Measurements from ENCODE around the gene MAGI2. TPM values are rescaled to one million over a fixed set of nuclear protein-coding genes. Genes with fewer than 3 reads are reported as not detected.

The MAGI2 gene
- total RNA-seq, 1 donor, result 18.8 TPM

DNA sequence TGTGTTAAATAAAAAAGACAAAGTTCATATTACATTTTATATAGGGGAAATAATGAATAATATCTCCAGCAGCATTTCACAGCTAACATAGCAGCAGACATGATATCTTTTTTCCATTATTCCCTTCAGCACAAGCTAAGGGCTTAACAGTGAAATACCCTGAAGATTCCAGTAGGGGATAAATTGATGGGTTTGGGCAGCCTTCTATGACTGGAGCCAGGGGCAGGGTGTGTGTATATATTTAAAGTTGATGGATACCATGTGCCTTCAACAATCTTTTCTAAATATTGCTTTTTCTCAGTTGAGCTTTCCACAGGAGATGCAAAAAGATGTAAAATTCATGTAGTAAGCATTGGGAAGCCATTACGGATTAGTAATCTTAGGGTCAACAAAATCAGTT, 151.2 kb downstream of the MAGI2 start:
- Histone ChIP-seq H3K4me3 (ENCODE audit: insufficient read depth, low read length) (no peak overlapping the region), H3K36me3 (ENCODE audit: insufficient read depth, low read length) (no peaks in the 10 kb centered on the region), H3K27me3 (ENCODE audit: insufficient read depth, low read length) (no peaks in the 10 kb centered on the region), H3K9me3 (ENCODE audit: low read depth, low read length) (no peaks in the 10 kb centered on the region), H3K27ac (ENCODE audit: low read depth, low read length) (no peak overlapping the region), H3K79me2 (ENCODE audit: insufficient read depth, low read length) (peaks cover 2% of the 10 kb centered on the region), H3K4me1 (ENCODE audit: insufficient read depth, low read length) (no peaks in the 10 kb centered on the region), H3K4me2 (ENCODE audit: insufficient read depth, low read length) (no peak overlapping the region), H4K20me1 (ENCODE audit: insufficient read depth, low read length) (no peaks in the 10 kb centered on the region), H2AFZ (ENCODE audit: low read length) (no peak overlapping the region)
- no peak for DNase-seq (ENCODE audit: insufficient read length, low spot score, missing footprints)
- TF ChIP-seq, protein P1, sequence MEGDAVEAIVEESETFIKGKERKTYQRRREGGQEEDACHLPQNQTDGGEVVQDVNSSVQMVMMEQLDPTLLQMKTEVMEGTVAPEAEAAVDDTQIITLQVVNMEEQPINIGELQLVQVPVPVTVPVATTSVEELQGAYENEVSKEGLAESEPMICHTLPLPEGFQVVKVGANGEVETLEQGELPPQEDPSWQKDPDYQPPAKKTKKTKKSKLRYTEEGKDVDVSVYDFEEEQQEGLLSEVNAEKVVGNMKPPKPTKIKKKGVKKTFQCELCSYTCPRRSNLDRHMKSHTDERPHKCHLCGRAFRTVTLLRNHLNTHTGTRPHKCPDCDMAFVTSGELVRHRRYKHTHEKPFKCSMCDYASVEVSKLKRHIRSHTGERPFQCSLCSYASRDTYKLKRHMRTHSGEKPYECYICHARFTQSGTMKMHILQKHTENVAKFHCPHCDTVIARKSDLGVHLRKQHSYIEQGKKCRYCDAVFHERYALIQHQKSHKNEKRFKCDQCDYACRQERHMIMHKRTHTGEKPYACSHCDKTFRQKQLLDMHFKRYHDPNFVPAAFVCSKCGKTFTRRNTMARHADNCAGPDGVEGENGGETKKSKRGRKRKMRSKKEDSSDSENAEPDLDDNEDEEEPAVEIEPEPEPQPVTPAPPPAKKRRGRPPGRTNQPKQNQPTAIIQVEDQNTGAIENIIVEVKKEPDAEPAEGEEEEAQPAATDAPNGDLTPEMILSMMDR (IDR thresholded peaks at IDR 0.05; ENCODE audit: extremely low read depth, low read depth, low read length), result no peak

DNA sequence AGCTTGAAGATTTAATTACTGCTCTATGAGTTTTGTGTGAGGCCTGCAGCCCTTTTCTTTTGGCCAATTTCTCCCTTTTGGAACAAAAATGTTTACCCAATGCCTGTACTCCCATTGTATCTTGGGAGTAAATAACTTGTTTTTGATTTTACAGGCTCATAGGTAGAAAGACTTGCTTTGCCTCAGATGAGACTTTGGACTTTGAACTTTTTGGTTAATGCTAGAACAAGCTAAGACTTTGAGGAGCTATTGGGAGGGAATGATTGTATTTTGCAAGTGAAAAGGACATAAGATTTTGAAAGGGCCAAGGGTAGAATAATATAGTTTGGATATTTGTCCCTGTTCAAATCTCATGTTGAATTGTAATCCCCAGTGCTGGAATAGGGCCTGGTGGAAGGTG, 152.0 kb downstream of the MAGI2 start:
- H3K27ac ChIP-seq (ENCODE audit: low read depth, low read length), result no peak overlapping the region
- H3K27me3 ChIP-seq (ENCODE audit: insufficient read depth, low read length), result no peaks in the 10 kb centered on the region
- H2AFZ ChIP-seq (ENCODE audit: low read length), result no peak overlapping the region
- peaks cover 2% of the 10 kb centered on the region for H3K79me2 ChIP-seq (ENCODE audit: insufficient read depth, low read length)
- no peak overlapping the region for H3K4me3 ChIP-seq (ENCODE audit: insufficient read depth, low read length)
- TF ChIP-seq, protein P1 (IDR thresholded peaks at IDR 0.05; ENCODE audit: extremely low read depth, low read depth, low read length), result no peak
- H3K4me2 ChIP-seq (ENCODE audit: insufficient read depth, low read length), result no peak overlapping the region
- no peaks in the 10 kb centered on the region for H3K36me3 ChIP-seq (ENCODE audit: insufficient read depth, low read length)
- H3K9me3 ChIP-seq (ENCODE audit: low read depth, low read length), result no peaks in the 10 kb centered on the region
- no peak for DNase-seq (ENCODE audit: insufficient read length, low spot score, missing footprints)
- H4K20me1 ChIP-seq (ENCODE audit: insufficient read depth, low read length), result no peaks in the 10 kb centered on the region
- no peaks in the 10 kb centered on the region for H3K4me1 ChIP-seq (ENCODE audit: insufficient read depth, low read length)

DNA sequence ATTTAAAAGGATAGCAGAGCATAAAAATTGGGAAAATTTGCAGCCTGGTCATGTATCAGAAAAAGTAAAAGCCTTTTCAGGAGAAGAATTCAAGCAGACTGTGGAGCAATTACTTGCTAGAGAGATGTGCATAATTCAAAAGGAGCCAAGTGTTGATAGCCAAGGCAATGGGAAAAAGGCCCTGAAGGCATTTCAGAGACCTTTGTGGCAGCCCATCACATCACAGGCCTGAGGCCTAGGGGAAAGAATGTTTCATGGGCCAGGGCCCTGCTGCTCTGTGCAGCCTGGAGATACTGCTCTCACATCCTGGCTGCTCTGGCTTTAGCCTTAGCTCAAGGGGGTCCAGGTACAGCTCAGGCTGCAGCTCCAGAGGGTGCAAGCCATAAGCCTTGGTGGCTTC, 152.9 kb downstream of the MAGI2 start:
- H3K4me1 ChIP-seq (ENCODE audit: insufficient read depth, low read length), result no peaks in the 10 kb centered on the region
- H3K36me3 ChIP-seq (ENCODE audit: insufficient read depth, low read length), result no peaks in the 10 kb centered on the region
- no peaks in the 10 kb centered on the region for H3K9me3 ChIP-seq (ENCODE audit: low read depth, low read length)
- peaks cover 2% of the 10 kb centered on the region for H3K79me2 ChIP-seq (ENCODE audit: insufficient read depth, low read length)
- no peaks in the 10 kb centered on the region for H3K27me3 ChIP-seq (ENCODE audit: insufficient read depth, low read length)
- TF ChIP-seq, protein P1 (IDR thresholded peaks at IDR 0.05; ENCODE audit: extremely low read depth, low read depth, low read length), result no peak
- DNase-seq (ENCODE audit: insufficient read length, low spot score, missing footprints), result no peak
- no peaks in the 10 kb centered on the region for H4K20me1 ChIP-seq (ENCODE audit: insufficient read depth, low read length)
- H3K27ac ChIP-seq (ENCODE audit: low read depth, low read length), result no peak overlapping the region
- no peak overlapping the region for H3K4me2 ChIP-seq (ENCODE audit: insufficient read depth, low read length)
- no peak overlapping the region for H3K4me3 ChIP-seq (ENCODE audit: insufficient read depth, low read length)
- no peak overlapping the region for H2AFZ ChIP-seq (ENCODE audit: low read length)

DNA sequence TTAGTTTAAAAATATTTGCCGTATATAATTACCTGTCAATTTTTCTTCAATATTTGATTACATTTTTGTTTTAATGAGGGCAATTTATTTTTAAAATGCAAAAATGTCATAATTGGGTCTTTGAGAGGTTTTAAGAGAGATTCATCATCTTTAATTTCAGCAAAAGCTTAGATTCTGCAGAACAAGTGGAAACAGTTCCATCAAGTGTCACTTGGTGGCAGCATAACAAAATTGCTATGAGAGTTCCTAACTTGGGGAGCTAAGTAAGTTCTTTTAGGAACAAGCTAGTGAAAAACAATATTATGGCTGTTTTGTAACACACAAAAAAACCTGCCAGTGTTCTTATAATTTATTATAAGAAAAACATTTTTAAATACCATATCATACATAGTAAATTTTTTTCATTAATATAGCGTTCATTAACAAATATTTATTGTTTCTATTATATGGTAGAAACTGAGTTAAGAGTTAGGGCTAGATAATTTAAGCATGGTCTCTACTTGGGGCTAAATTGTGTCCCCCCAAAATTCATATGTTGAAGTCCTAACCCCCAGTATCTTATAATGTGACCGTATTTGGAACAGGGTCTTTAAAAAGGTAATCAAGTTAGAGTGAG, 155.2 kb downstream of the MAGI2 start:
- no peaks in the 10 kb centered on the region for H3K27me3 ChIP-seq (ENCODE audit: insufficient read depth, low read length)
- TF ChIP-seq, protein P1 (IDR thresholded peaks at IDR 0.05; ENCODE audit: extremely low read depth, low read depth, low read length), result peak; percentile 76
- no peak overlapping the region for H3K4me2 ChIP-seq (ENCODE audit: insufficient read depth, low read length)
- H3K9me3 ChIP-seq (ENCODE audit: low read depth, low read length), result no peaks in the 10 kb centered on the region
- H3K4me3 ChIP-seq (ENCODE audit: insufficient read depth, low read length), result no peak overlapping the region
- H2AFZ ChIP-seq (ENCODE audit: low read length), result no peak overlapping the region
- no peak overlapping the region for H3K27ac ChIP-seq (ENCODE audit: low read depth, low read length)
- DNase-seq (ENCODE audit: insufficient read length, low spot score, missing footprints), result peak; percentile 66
- no peaks in the 10 kb centered on the region for H4K20me1 ChIP-seq (ENCODE audit: insufficient read depth, low read length)
- H3K79me2 ChIP-seq (ENCODE audit: insufficient read depth, low read length), result peaks cover 2% of the 10 kb centered on the region
- H3K36me3 ChIP-seq (ENCODE audit: insufficient read depth, low read length), result no peaks in the 10 kb centered on the region
- peaks cover 9% of the 10 kb centered on the region for H3K4me1 ChIP-seq (ENCODE audit: insufficient read depth, low read length)

Measured in osteoblast (primary cell).